ENCODE data around the gene ENTR1. TPM values are rescaled to one million over a fixed set of nuclear protein-coding genes. Genes with fewer than 3 reads are reported as not detected.

Gene ENTR1
- total RNA-seq, 4 donors from 2014 or later, result 19.5 to 44.0 (median 21.2) TPM

GRCh38 chr9:136443087-136443486, 32.7 kb upstream of the ENTR1 start:
- no peak for DNase-seq
- peaks cover 0 to under 1% of the 10 kb centered on the region in 2 donors for H3K4me1 ChIP-seq
- no peak overlapping the region for H3K4me3 ChIP-seq
- H3K9me3 ChIP-seq, result no peaks in the 10 kb centered on the region
- H3K27me3 ChIP-seq, result no peaks in the 10 kb centered on the region
- no peaks in the 10 kb centered on the region for H3K36me3 ChIP-seq
- intact Hi-C loops (cut with DNase I; ENCODE audit: low total_unique reads), result no loop called here
- H3K27ac ChIP-seq, result no peak overlapping the region
- TF ChIP-seq CTCF (IDR thresholded peaks at IDR 0.05), result no peak
- TF ChIP-seq POLR2A (IDR thresholded peaks at IDR 0.05), result no peak

GRCh38 chr9:136442265-136442664, 31.9 kb upstream of the ENTR1 start:
- Histone ChIP-seq H3K36me3 (no peaks in the 10 kb centered on the region), H3K4me3 (no peak overlapping the region), H3K9me3 (no peaks in the 10 kb centered on the region), H3K4me1 (peaks cover 0 to 9% of the 10 kb centered on the region in 2 donors), H3K27ac (no peak overlapping the region), H3K27me3 (no peaks in the 10 kb centered on the region)
- TF ChIP-seq CTCF (IDR thresholded peaks at IDR 0.05), result no peak
- no peak for TF ChIP-seq POLR2A (IDR thresholded peaks at IDR 0.05)
- DNase-seq, result no peak
- intact Hi-C loops (cut with DNase I; ENCODE audit: low total_unique reads), result no loop called here

GRCh38 chr9:136441681-136442245, 31.3 kb upstream of the ENTR1 start:
- no peak overlapping the region for H3K4me3 ChIP-seq
- no peak for DNase-seq
- H3K4me1 ChIP-seq, result peaks cover 0 to 12% of the 10 kb centered on the region in 2 donors
- no peak for TF ChIP-seq POLR2A (IDR thresholded peaks at IDR 0.05)
- no peak for TF ChIP-seq CTCF (IDR thresholded peaks at IDR 0.05)
- no peaks in the 10 kb centered on the region for H3K9me3 ChIP-seq
- no peaks in the 10 kb centered on the region for H3K27me3 ChIP-seq
- H3K27ac ChIP-seq, result no peak overlapping the region
- H3K36me3 ChIP-seq, result no peaks in the 10 kb centered on the region
- intact Hi-C loops (cut with DNase I; ENCODE audit: low total_unique reads), result no loop called here

GRCh38 chr9:136441191-136441680, 30.8 kb upstream of the ENTR1 start:
- intact Hi-C loops (cut with DNase I; ENCODE audit: low total_unique reads), result no loop called here
- no peak for DNase-seq
- H3K27me3 ChIP-seq, result no peaks in the 10 kb centered on the region
- H3K4me3 ChIP-seq, result no peak overlapping the region
- H3K9me3 ChIP-seq, result no peaks in the 10 kb centered on the region
- H3K27ac ChIP-seq, result no peak overlapping the region
- no peaks in the 10 kb centered on the region for H3K36me3 ChIP-seq
- H3K4me1 ChIP-seq, result peaks cover 0 to 12% of the 10 kb centered on the region in 2 donors
- no peak for TF ChIP-seq POLR2A (IDR thresholded peaks at IDR 0.05)
- no peak for TF ChIP-seq CTCF (IDR thresholded peaks at IDR 0.05)

GRCh38 chr9:136439481-136440408, 29.3 kb upstream of the ENTR1 start, which contains the start of gene INPP5E:
Gene INPP5E, minus strand, starts transcription at chr9:136439845. Its CDS starts 426 bp downstream, at chr9:136439419.
- no peaks in the 10 kb centered on the region for H3K9me3 ChIP-seq
- peaks cover 0 to 12% of the 10 kb centered on the region in 2 donors for H3K4me1 ChIP-seq
- intact Hi-C loops (cut with DNase I; ENCODE audit: low total_unique reads), result no loop called here
- H3K27me3 ChIP-seq, result no peaks in the 10 kb centered on the region
- H3K4me3 ChIP-seq, result peak within 1 kb of the TSS; percentile 53 to 80
- H3K36me3 ChIP-seq, result no peaks in the 10 kb centered on the region
- peak; percentile 48 to 76 for DNase-seq
- peak within 1 kb of the TSS; percentile 65 to 78 for H3K27ac ChIP-seq
- TF ChIP-seq CTCF (IDR thresholded peaks at IDR 0.05) (peak; percentile 37 to 84 (median 74)), POLR2A (IDR thresholded peaks at IDR 0.05) (peak in 1 of 2 donors; percentile 45)

Measured in uterus (tissue), 4 donors.